Gastrocnemius medialis (tissue), 4 donors: ENCODE data around the gene C4orf36. TPM values are rescaled to one million over a fixed set of nuclear protein-coding genes. Genes with fewer than 3 reads are reported as not detected.

Source experiments
- ATAC-seq, 2 donors: fragments of 150-250 bp; one replicate each; pipeline ENCODE4 v1.9.1; 2016
- DNase-seq, 2 donors: peaks; one replicate each; pipeline ENCODE4 v3.0.0-alpha.2; 2019
- H3K27ac ChIP-seq, 4 donors: fragments of 200-600 bp; sonication (generic); 1 replicate in 1 of 4; 2 replicates in 3 of 4; pipeline ENCODE4 v1.5.1; 2016 to 2018; ENCODE audit warnings: mild to moderate bottlenecking in 2 of 4, moderate library complexity in 1 of 4
- H3K27me3 ChIP-seq, 3 donors: fragments of 200-600 bp; sonication (generic) in 2 of 3; 1 replicate in 1 of 3; 2 replicates in 2 of 3; pipeline versions ENCODE4 v1.5.1 to v1.6.0; 2016 to 2019; ENCODE audit warnings: mild to moderate bottlenecking in 1 of 3, moderate library complexity in 1 of 3
- H3K36me3 ChIP-seq, 2 donors: fragments of 200-600 bp; sonication (generic) in 1 of 2; one replicate each; pipeline ENCODE4 v1.5.1; 2017 to 2018
- H3K4me1 ChIP-seq, 2 donors: fragments of 200-600 bp; sonication (generic) in 1 of 2; one replicate each; pipeline ENCODE4 v1.5.1; 2016 to 2017; ENCODE audit warnings: mild to moderate bottlenecking in 2 of 2
- H3K4me3 ChIP-seq, 4 donors: fragments of 200-600 bp; sonication (generic) in 3 of 4; 1 replicate in 1 of 4; 2 replicates in 3 of 4; pipeline ENCODE4 v1.5.1; 2016 to 2019; ENCODE audit warnings: mild to moderate bottlenecking in 2 of 4
- H3K9me3 ChIP-seq, 3 donors: fragments of 200-600 bp; sonication (generic) in 2 of 3; 1 replicate in 1 of 3; 2 replicates in 2 of 3; pipeline ENCODE4 v1.5.1; 2016 to 2019
- POLR2A ChIP-seq, 2 donors: fragments of 450-650 bp; IDR thresholded peaks; one replicate each; pipeline ENCODE4 v1.6.1; 2017; ENCODE audit warnings: antibody characterized with exemption in 2 of 2, mild to moderate bottlenecking in 2 of 2, moderate library complexity in 2 of 2
- in situ Hi-C, 4 donors: fragments of 200-750 bp; cut with MboI; loops; one replicate each; pipeline versions ENCODE4 v1.15.0 to v1.8.0; 2017; ENCODE audit warnings: low sequenced_read_pairs in 4 of 4
- intact Hi-C: fragments of 100-400 bp; cut with DNase I; formaldehyde crosslinking; loops from one replicate; pipeline ENCODE4 v1.15.1; 2023; ENCODE audit warnings: low total_unique reads
- total RNA-seq, 4 donors: library from RNA; depleted of rRNA; stranded (reverse); fragments of >200 nt; gene quantifications; one replicate each; pipeline versions ENCODE4 v1.1.0 to v1.2.3, GENCODE V29; 2016
- TF ChIP-seq, protein P1 (sequence below), 5 experiments: fragments of 450-650 bp in 3 of 5; fragments of 200-600 bp in 2 of 5; sonication (generic) in 2 of 5; IDR thresholded peaks in 4 of 5; conservative IDR thresholded peaks in 1 of 5; 1 replicate in 4 of 5; 2 replicates in 1 of 5; pipeline ENCODE4 v1.5.1; 2016 to 2019; ENCODE audit warnings: antibody characterized with exemption in 5 of 5, mild to moderate bottlenecking in 3 of 5, moderate library complexity in 3 of 5

Gene C4orf36
- total RNA-seq, 4 donors from 2014 or later = 0.38 TPM; not detected in 3

DNA sequence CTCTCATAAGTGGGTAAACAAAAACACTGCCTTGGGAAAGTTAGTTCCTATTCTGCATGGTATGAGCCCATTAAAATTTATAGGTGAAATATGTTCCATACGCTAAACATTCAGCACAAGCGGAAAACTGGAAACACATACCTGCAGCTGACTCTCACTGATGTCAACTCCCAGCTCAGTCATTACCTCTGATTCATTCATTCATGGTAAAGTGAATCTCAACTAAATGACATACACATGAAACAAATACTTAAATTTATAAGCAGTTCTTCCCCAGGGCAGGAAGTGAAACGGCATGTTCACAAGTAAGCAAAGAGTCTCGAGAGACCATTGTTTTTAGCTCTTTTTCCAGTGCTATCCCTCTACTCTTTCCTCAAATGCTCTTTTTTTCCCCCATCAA, 44.7 kb downstream of the C4orf36 start:
- Histone ChIP-seq H3K27me3 (no peaks in the 10 kb centered on the region), H3K4me3 (peak overlapping the region; percentile 40 to 51 (median 46)), H3K4me1 (no peaks in the 10 kb centered on the region), H3K27ac (peak overlapping the region in 3 of 4 donors; percentile 62 to 67 (median 64)), H3K36me3 (no peaks in the 10 kb centered on the region), H3K9me3 (no peaks in the 10 kb centered on the region)
- DNase-seq = no peak
- no peak for ATAC-seq
- in situ Hi-C loops (no loop called here), intact Hi-C loops (no loop called here)
- TF ChIP-seq, protein P1, sequence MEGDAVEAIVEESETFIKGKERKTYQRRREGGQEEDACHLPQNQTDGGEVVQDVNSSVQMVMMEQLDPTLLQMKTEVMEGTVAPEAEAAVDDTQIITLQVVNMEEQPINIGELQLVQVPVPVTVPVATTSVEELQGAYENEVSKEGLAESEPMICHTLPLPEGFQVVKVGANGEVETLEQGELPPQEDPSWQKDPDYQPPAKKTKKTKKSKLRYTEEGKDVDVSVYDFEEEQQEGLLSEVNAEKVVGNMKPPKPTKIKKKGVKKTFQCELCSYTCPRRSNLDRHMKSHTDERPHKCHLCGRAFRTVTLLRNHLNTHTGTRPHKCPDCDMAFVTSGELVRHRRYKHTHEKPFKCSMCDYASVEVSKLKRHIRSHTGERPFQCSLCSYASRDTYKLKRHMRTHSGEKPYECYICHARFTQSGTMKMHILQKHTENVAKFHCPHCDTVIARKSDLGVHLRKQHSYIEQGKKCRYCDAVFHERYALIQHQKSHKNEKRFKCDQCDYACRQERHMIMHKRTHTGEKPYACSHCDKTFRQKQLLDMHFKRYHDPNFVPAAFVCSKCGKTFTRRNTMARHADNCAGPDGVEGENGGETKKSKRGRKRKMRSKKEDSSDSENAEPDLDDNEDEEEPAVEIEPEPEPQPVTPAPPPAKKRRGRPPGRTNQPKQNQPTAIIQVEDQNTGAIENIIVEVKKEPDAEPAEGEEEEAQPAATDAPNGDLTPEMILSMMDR (IDR thresholded peaks at IDR 0.05 in 4 of 5, conservative IDR thresholded peaks at IDR 0.05 in 1 of 5) = no peak
- TF ChIP-seq POLR2A (IDR thresholded peaks at IDR 0.05) = no peak

DNA sequence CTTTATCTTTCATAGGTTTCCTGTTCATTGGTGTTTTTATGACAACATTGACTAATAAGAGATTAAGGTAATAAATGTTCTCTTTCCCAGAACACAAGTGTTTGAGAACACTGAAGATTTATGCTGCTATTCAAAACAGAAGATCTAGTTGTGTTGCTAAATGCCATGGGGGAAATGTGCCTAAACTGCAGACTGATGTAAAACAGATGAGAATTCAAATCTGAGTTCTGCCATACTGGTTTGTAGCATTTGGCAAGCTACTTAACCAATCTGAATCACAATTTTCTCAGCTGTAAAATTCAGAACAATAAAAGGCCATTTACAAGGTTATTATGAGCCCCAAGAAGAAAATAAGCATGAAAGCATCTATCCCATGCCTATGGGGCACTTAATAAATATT, 45.3 kb downstream of the C4orf36 start:
- Histone ChIP-seq H3K36me3 (no peaks in the 10 kb centered on the region), H3K4me3 (peak overlapping the region; percentile 40 to 51 (median 46)), H3K4me1 (no peaks in the 10 kb centered on the region), H3K9me3 (no peaks in the 10 kb centered on the region), H3K27ac (peak overlapping the region in 2 of 4 donors; percentile 40 to 62), H3K27me3 (no peaks in the 10 kb centered on the region)
- no peak for DNase-seq
- in situ Hi-C loops (no loop called here), intact Hi-C loops (no loop called here)
- no peak for TF ChIP-seq POLR2A (IDR thresholded peaks at IDR 0.05)
- TF ChIP-seq, protein P1 (IDR thresholded peaks at IDR 0.05 in 4 of 5, conservative IDR thresholded peaks at IDR 0.05 in 1 of 5) = no peak
- peak in 1 of 2 donors; percentile 41 for ATAC-seq

DNA sequence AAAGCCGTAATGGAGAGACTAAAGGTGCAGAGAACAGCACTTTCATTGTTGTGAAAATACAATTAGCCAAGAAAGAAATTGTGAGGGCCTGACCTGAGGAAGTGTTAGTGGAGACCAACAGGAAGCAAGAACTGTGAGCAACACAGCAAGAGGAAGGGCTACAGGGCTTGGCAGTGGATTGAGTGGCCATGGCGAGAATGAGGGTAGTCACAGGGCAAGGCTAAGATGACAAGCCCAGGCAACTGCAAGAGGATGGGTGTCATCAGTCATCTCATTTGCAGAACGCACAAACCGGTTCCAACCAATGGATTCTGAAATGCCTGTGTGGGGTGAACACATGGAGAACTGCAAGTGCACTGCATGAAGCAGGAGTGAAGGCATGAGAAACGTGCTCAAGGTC, 46.6 kb downstream of the C4orf36 start:
- ATAC-seq = no peak

DNA sequence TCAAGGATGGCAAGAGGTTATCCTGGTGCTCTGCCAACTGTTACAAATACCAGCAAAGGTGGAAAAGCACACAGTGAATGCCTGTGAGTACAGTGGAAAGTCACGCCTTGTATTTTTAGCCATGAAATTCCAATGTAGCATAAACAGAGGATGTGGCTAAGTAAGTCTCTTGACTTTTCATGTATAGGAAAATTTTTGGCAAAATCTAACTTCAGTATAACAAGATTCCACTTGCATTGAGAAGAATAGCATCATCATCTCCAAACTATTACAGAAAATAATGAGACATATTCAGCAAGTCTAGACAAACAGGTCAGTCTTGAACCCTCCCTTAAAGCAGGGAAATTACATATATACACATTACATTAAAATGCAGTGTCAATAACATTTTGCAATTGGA, 50.9 kb downstream of the C4orf36 start:
- H3K36me3 ChIP-seq = no peaks in the 10 kb centered on the region
- TF ChIP-seq, protein P1 (IDR thresholded peaks at IDR 0.05 in 4 of 5, conservative IDR thresholded peaks at IDR 0.05 in 1 of 5) = no peak
- TF ChIP-seq POLR2A (IDR thresholded peaks at IDR 0.05) = no peak
- no peak overlapping the region for H3K27ac ChIP-seq
- in situ Hi-C loops (no loop called here), intact Hi-C loops (no loop called here)
- H3K9me3 ChIP-seq = no peaks in the 10 kb centered on the region
- no peaks in the 10 kb centered on the region for H3K27me3 ChIP-seq
- DNase-seq = no peak
- no peaks in the 10 kb centered on the region for H3K4me1 ChIP-seq
- ATAC-seq = no peak
- H3K4me3 ChIP-seq = no peak overlapping the region

More for the DNA sequence above, 46.6 kb downstream of the C4orf36 start:
- H3K4me3 ChIP-seq = no peak overlapping the region
- H3K27ac ChIP-seq = no peak overlapping the region
- H3K36me3 ChIP-seq = no peaks in the 10 kb centered on the region
- intact Hi-C loops = no loop called here
- TF ChIP-seq, protein P1 (IDR thresholded peaks at IDR 0.05 in 4 of 5, conservative IDR thresholded peaks at IDR 0.05 in 1 of 5) = no peak
- TF ChIP-seq POLR2A (IDR thresholded peaks at IDR 0.05) = no peak
- DNase-seq = no peak
- in situ Hi-C loops = no loop called here
- no peaks in the 10 kb centered on the region for H3K9me3 ChIP-seq
- no peaks in the 10 kb centered on the region for H3K27me3 ChIP-seq
- no peaks in the 10 kb centered on the region for H3K4me1 ChIP-seq

DNA sequence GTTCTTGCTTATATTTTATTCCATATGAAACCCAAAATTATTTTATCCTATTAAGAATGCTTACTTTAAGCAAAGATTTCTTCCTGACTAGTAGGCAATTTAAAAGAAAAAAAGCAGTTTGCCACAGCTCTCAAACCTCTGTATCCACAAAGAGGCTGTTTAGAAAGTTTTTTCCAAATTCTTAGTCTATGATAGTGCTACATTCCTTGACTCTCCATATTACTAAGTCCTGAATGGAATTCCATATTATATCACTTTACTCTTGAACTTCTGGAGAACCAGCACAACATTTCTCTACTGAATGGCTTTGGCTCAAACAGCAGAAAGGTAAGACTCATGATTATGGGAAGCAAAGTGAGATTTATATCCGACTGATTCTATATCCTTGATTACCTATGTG, 51.4 kb downstream of the C4orf36 start:
- H3K4me3 ChIP-seq = no peak overlapping the region
- no peaks in the 10 kb centered on the region for H3K36me3 ChIP-seq
- no peaks in the 10 kb centered on the region for H3K27me3 ChIP-seq
- no peak overlapping the region for H3K27ac ChIP-seq
- H3K4me1 ChIP-seq = no peaks in the 10 kb centered on the region
- in situ Hi-C loops (no loop called here), intact Hi-C loops (no loop called here)
- TF ChIP-seq, protein P1 (IDR thresholded peaks at IDR 0.05 in 4 of 5, conservative IDR thresholded peaks at IDR 0.05 in 1 of 5) = no peak
- TF ChIP-seq POLR2A (IDR thresholded peaks at IDR 0.05) = no peak
- no peak for DNase-seq
- no peaks in the 10 kb centered on the region for H3K9me3 ChIP-seq
- no peak for ATAC-seq
